HepG2 (cell line): ENCODE data around the gene AHCTF1. TPM values are rescaled to one million over a fixed set of nuclear protein-coding genes. Genes with fewer than 3 reads are reported as not detected.

ENCODE experiments used
- IRF9 ChIP-seq: sonication (generic); formaldehyde crosslinking; IDR thresholded peaks from 2 replicates; pipeline ENCODE4 v1.8.0; 2022; ENCODE audit warnings: missing genetic modification reagents, mild to moderate bottlenecking, borderline replicate concordance
- PLSCR1 ChIP-seq: sonication (generic); formaldehyde crosslinking; IDR thresholded peaks from 2 replicates; pipeline ENCODE4 v1.5.0; 2020; ENCODE audit warnings: missing genetic modification reagents, mild to moderate bottlenecking, borderline replicate concordance
- PRMT3 ChIP-seq: sonication (generic); formaldehyde crosslinking; IDR thresholded peaks from 2 replicates; pipeline ENCODE4 v1.8.1; 2022; ENCODE audit warnings: low read depth, mild to moderate bottlenecking, moderate library complexity, missing genetic modification reagents, borderline replicate concordance
- REXO4 ChIP-seq: sonication (generic); formaldehyde crosslinking; IDR thresholded peaks from 2 replicates; pipeline ENCODE4 v1.8.0; 2022; ENCODE audit warnings: missing genetic modification reagents, mild to moderate bottlenecking, borderline replicate concordance
- TERF1 ChIP-seq: sonication (generic); formaldehyde crosslinking; IDR thresholded peaks from 2 replicates; pipeline ENCODE4 v1.8.0; 2022; ENCODE audit warnings: mild to moderate bottlenecking, missing genetic modification reagents, moderate library complexity
- THYN1 ChIP-seq: sonication (generic); formaldehyde crosslinking; IDR thresholded peaks from 2 replicates; pipeline ENCODE4 v1.8.1; 2023; ENCODE audit warnings: low read depth, mild to moderate bottlenecking, moderate library complexity, missing genetic modification reagents, borderline replicate concordance
- ZBTB1 ChIP-seq: sonication (generic); formaldehyde crosslinking; IDR thresholded peaks from 2 replicates; pipeline ENCODE4 v1.4.0; 2020; ENCODE audit warnings: missing genetic modification reagents, borderline replicate concordance
- ZBTB3 ChIP-seq: sonication (generic); formaldehyde crosslinking; IDR thresholded peaks from 2 replicates; pipeline ENCODE4 v1.4.0; 2020; ENCODE audit warnings: low read depth, mild to moderate bottlenecking, moderate library complexity, missing genetic modification reagents, borderline replicate concordance
- ZNF17 ChIP-seq: sonication (generic); formaldehyde crosslinking; IDR thresholded peaks from 2 replicates; pipeline ENCODE4 v1.5.0; 2020; ENCODE audit warnings: mild to moderate bottlenecking, missing genetic modification reagents
- ZNF567 ChIP-seq: sonication (generic); formaldehyde crosslinking; IDR thresholded peaks from 2 replicates; pipeline ENCODE4 v1.8.1; 2023; ENCODE audit warnings: mild to moderate bottlenecking, missing genetic modification reagents, borderline replicate concordance
- polyA plus RNA-seq, 8 experiments: library from polyadenylated mRNA; depleted of rRNA in 3 of 8; stranded (reverse) in 7 of 8; unstranded in 1 of 8; fragments of >200 nt; fragmentation: Illumina TruSeq in 4 of 8; extraction: Trizol in 4 of 8; gene quantifications; 2 replicates each; pipeline versions ENCODE4 v1.2.1 to v1.2.3, GENCODE V29; 2011 to 2016; ENCODE audit warnings: low read depth in 4 of 8, missing spikeins in 1 of 8, mixed read lengths in 1 of 8; ENCODE audit not compliant: insufficient read depth in 1 of 8
- total RNA-seq, 5 experiments: library from RNA; depleted of rRNA; stranded (reverse); fragments of >200 nt; fragmentation: Illumina TruSeq; extraction: Trizol; gene quantifications; 2 replicates each; pipeline ENCODE4 v1.2.3, GENCODE V29; 2016; ENCODE audit warnings: low read depth in 1 of 5
- TF ChIP-seq, protein P1 (sequence below): sonication (generic); formaldehyde crosslinking; IDR thresholded peaks from 2 replicates; pipeline ENCODE4 v1.4.0; 2020; ENCODE audit warnings: mild to moderate bottlenecking, missing genetic modification reagents
- TF ChIP-seq, protein P2 (sequence below): sonication (generic); formaldehyde crosslinking; IDR thresholded peaks from 2 replicates; pipeline ENCODE4 v1.4.0; 2020; ENCODE audit warnings: missing genetic modification reagents, mild to moderate bottlenecking, borderline replicate concordance
- TF ChIP-seq, protein P3 (sequence below): sonication (generic); formaldehyde crosslinking; IDR thresholded peaks from 2 replicates; pipeline ENCODE4 v1.4.0; 2020; ENCODE audit warnings: missing genetic modification reagents, mild to moderate bottlenecking, borderline replicate concordance

Gene AHCTF1
- total and polyA plus RNA-seq, 2 of the 13 experiments (the other 11 are each of a cell fraction or from before 2014, with no cell fraction given): 16.6 to 45.9 TPM

GRCh38 chr1:246931549-246932365 lies at the start of gene AHCTF1 (continued):
- TF ChIP-seq, protein P1, sequence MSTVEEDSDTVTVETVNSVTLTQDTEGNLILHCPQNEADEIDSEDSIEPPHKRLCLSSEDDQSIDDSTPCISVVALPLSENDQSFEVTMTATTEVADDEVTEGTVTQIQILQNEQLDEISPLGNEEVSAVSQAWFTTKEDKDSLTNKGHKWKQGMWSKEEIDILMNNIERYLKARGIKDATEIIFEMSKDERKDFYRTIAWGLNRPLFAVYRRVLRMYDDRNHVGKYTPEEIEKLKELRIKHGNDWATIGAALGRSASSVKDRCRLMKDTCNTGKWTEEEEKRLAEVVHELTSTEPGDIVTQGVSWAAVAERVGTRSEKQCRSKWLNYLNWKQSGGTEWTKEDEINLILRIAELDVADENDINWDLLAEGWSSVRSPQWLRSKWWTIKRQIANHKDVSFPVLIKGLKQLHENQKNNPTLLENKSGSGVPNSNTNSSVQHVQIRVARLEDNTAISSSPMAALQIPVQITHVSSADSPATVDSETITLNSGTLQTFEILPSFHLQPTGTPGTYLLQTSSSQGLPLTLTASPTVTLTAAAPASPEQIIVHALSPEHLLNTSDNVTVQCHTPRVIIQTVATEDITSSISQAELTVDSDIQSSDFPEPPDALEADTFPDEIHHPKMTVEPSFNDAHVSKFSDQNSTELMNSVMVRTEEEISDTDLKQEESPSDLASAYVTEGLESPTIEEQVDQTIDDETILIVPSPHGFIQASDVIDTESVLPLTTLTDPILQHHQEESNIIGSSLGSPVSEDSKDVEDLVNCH (CRISPR knock-in tag): no peak
- TF ChIP-seq ZBTB3 (CRISPR knock-in tag) (peak; percentile 76; the same call in 1 of the 2 replicates), REXO4 (CRISPR knock-in tag) (no peak), IRF9 (CRISPR knock-in tag) (peak; percentile 57; the same call in 1 of the 2 replicates), PRMT3 (CRISPR knock-in tag) (no peak), ZNF567 (CRISPR knock-in tag) (peak; percentile 75; the same call in 1 of the 2 replicates), THYN1 (no peak), ZBTB1 (no peak), TERF1 (CRISPR knock-in tag) (no peak), PLSCR1 (no peak), ZNF17 (CRISPR knock-in tag) (no peak)
- TF ChIP-seq, protein P2, sequence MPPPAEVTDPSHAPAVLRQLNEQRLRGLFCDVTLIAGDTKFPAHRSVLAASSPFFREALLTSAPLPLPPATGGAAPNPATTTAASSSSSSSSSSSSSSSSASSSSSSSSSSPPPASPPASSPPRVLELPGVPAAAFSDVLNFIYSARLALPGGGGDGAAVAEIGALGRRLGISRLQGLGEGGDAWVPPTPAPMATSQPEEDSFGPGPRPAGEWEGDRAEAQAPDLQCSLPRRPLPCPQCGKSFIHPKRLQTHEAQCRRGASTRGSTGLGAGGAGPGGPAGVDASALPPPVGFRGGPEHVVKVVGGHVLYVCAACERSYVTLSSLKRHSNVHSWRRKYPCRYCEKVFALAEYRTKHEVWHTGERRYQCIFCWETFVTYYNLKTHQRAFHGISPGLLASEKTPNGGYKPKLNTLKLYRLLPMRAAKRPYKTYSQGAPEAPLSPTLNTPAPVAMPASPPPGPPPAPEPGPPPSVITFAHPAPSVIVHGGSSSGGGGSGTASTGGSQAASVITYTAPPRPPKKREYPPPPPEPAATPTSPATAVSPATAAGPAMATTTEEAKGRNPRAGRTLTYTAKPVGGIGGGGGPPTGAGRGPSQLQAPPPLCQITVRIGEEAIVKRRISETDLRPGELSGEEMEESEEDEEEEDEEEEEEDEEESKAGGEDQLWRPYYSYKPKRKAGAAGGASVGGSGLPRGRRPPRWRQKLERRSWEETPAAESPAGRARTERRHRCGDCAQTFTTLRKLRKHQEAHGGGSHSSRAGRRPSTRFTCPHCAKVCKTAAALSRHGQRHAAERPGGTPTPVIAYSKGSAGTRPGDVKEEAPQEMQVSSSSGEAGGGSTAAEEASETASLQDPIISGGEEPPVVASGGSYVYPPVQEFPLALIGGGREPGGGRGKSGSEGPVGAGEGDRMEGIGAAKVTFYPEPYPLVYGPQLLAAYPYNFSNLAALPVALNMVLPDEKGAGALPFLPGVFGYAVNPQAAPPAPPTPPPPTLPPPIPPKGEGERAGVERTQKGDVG (CRISPR knock-in tag): no peak
- TF ChIP-seq, protein P3, sequence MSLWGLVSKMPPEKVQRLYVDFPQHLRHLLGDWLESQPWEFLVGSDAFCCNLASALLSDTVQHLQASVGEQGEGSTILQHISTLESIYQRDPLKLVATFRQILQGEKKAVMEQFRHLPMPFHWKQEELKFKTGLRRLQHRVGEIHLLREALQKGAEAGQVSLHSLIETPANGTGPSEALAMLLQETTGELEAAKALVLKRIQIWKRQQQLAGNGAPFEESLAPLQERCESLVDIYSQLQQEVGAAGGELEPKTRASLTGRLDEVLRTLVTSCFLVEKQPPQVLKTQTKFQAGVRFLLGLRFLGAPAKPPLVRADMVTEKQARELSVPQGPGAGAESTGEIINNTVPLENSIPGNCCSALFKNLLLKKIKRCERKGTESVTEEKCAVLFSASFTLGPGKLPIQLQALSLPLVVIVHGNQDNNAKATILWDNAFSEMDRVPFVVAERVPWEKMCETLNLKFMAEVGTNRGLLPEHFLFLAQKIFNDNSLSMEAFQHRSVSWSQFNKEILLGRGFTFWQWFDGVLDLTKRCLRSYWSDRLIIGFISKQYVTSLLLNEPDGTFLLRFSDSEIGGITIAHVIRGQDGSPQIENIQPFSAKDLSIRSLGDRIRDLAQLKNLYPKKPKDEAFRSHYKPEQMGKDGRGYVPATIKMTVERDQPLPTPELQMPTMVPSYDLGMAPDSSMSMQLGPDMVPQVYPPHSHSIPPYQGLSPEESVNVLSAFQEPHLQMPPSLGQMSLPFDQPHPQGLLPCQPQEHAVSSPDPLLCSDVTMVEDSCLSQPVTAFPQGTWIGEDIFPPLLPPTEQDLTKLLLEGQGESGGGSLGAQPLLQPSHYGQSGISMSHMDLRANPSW: no peak
